Uterus (tissue), 4 donors: ENCODE data around the gene TLL1. TPM values are rescaled to one million over a fixed set of nuclear protein-coding genes. Genes with fewer than 3 reads are reported as not detected.

ENCODE experiments used
- DNase-seq, 2 donors: peaks; one replicate each; pipeline ENCODE4 v3.0.0-alpha.2; 2019 to 2020
- H3K27ac ChIP-seq, 2 donors: fragments of 200-600 bp; sonication (generic); 1 replicate in 1 of 2; 2 replicates in 1 of 2; pipeline ENCODE4 v1.5.1; 2016 to 2018
- H3K27me3 ChIP-seq, 2 donors: fragments of 200-600 bp; sonication (generic); one replicate each; pipeline ENCODE4 v1.5.1; 2018 to 2019; ENCODE audit warnings: control low read depth in 1 of 2
- H3K36me3 ChIP-seq, 2 donors: fragments of 200-600 bp; sonication (generic); one replicate each; pipeline ENCODE4 v1.5.1; 2019; ENCODE audit warnings: control low read depth in 1 of 2
- H3K4me1 ChIP-seq, 2 donors: fragments of 200-600 bp; sonication (generic); one replicate each; pipeline ENCODE4 v1.5.1; 2018 to 2019; ENCODE audit warnings: control low read depth in 1 of 2
- H3K4me3 ChIP-seq, 2 donors: fragments of 200-600 bp; sonication (generic); 1 replicate in 1 of 2; 2 replicates in 1 of 2; pipeline ENCODE4 v1.5.1; 2018 to 2019; ENCODE audit warnings: mild to moderate bottlenecking in 1 of 2
- H3K9me3 ChIP-seq, 2 donors: fragments of 200-600 bp; sonication (generic); one replicate each; pipeline ENCODE4 v1.5.1; 2019; ENCODE audit warnings: control low read depth in 1 of 2
- CTCF ChIP-seq, 4 experiments: fragments of 200-600 bp in 2 of 4; fragments of 450-650 bp in 2 of 4; sonication (generic) in 2 of 4; IDR thresholded peaks; one replicate each; pipeline ENCODE4 v1.5.1; 2016 to 2019; ENCODE audit warnings: antibody characterized with exemption in 4 of 4, mild to moderate bottlenecking in 2 of 4, moderate library complexity in 1 of 4
- POLR2A ChIP-seq, 2 donors: fragments of 450-650 bp; IDR thresholded peaks; one replicate each; pipeline ENCODE4 v1.6.1; 2016; ENCODE audit warnings: antibody characterized with exemption in 2 of 2, mild to moderate bottlenecking in 1 of 2, moderate library complexity in 1 of 2
- intact Hi-C: fragments of 100-400 bp; cut with DNase I; formaldehyde crosslinking; loops from one replicate; pipeline ENCODE4 v1.15.1; 2023; ENCODE audit warnings: low total_unique reads
- small RNA-seq: library from RNA; depleted of rRNA; stranded (forward); fragments of <200 nt; gene quantifications from one replicate; pipeline ENCODE3, GENCODE V24; 2016
- total RNA-seq, 4 donors: library from RNA; depleted of rRNA in 3 of 4; stranded (reverse); fragments of >200 nt in 3 of 4; gene quantifications; one replicate each; pipeline versions ENCODE4 v1.1.0 to v1.2.4, GENCODE V29; 2014 to 2023
- donor health status: DM: yes; HTN: yes; CAD: no.

Gene TLL1
- total RNA-seq, 4 donors from 2014 or later: 9.7 to 16.6 (median 13.8) TPM

- intact Hi-C loops: no loop called here
- TF ChIP-seq CTCF (IDR thresholded peaks at IDR 0.05) (no peak), POLR2A (IDR thresholded peaks at IDR 0.05) (no peak)
Observed at GRCh38 chr4:166134285-166134684, 261.2 kb downstream of the TLL1 start.

GRCh38 chr4:166140951-166141350 lies 267.9 kb downstream of the TLL1 start:
- TF ChIP-seq CTCF (IDR thresholded peaks at IDR 0.05) (no peak), POLR2A (IDR thresholded peaks at IDR 0.05) (no peak)

More at GRCh38 chr4:166134285-166134684, 261.2 kb downstream of the TLL1 start:
- H3K4me1 ChIP-seq: no peaks in the 10 kb centered on the region
- no peaks in the 10 kb centered on the region for H3K9me3 ChIP-seq
- H3K27me3 ChIP-seq: no peaks in the 10 kb centered on the region
- no peak for DNase-seq
- H3K27ac ChIP-seq: no peak overlapping the region
- H3K4me3 ChIP-seq: no peak overlapping the region
- H3K36me3 ChIP-seq: no peaks in the 10 kb centered on the region

GRCh38 chr4:166143227-166143626 lies 270.2 kb downstream of the TLL1 start:
- no peak for DNase-seq
- Histone ChIP-seq H3K4me1 (no peaks in the 10 kb centered on the region), H3K9me3 (no peaks in the 10 kb centered on the region), H3K27me3 (no peaks in the 10 kb centered on the region), H3K27ac (no peak overlapping the region), H3K36me3 (no peaks in the 10 kb centered on the region), H3K4me3 (no peak overlapping the region)
- intact Hi-C loops: no loop called here
- TF ChIP-seq POLR2A (IDR thresholded peaks at IDR 0.05) (no peak), CTCF (IDR thresholded peaks at IDR 0.05) (no peak)

More at GRCh38 chr4:166140951-166141350, 267.9 kb downstream of the TLL1 start:
- intact Hi-C loops: no loop called here
- no peak overlapping the region for H3K4me3 ChIP-seq
- H3K27me3 ChIP-seq: no peaks in the 10 kb centered on the region
- H3K4me1 ChIP-seq: no peaks in the 10 kb centered on the region
- H3K36me3 ChIP-seq: no peaks in the 10 kb centered on the region
- no peak overlapping the region for H3K27ac ChIP-seq
- no peak for DNase-seq
- H3K9me3 ChIP-seq: no peaks in the 10 kb centered on the region

GRCh38 chr4:166144607-166145006 lies 271.6 kb downstream of the TLL1 start:
- intact Hi-C loops: no loop called here
- Histone ChIP-seq H3K36me3 (no peaks in the 10 kb centered on the region), H3K9me3 (no peaks in the 10 kb centered on the region), H3K27me3 (no peaks in the 10 kb centered on the region), H3K27ac (no peak overlapping the region), H3K4me3 (no peak overlapping the region), H3K4me1 (no peaks in the 10 kb centered on the region)
- DNase-seq: no peak
- no peak for TF ChIP-seq CTCF (IDR thresholded peaks at IDR 0.05)
- no peak for TF ChIP-seq POLR2A (IDR thresholded peaks at IDR 0.05)

GRCh38 chr4:166146806-166147540 lies 273.9 kb downstream of the TLL1 start:
- Histone ChIP-seq H3K36me3 (no peaks in the 10 kb centered on the region), H3K4me1 (no peaks in the 10 kb centered on the region), H3K27me3 (no peaks in the 10 kb centered on the region), H3K4me3 (no peak overlapping the region), H3K9me3 (no peaks in the 10 kb centered on the region), H3K27ac (no peak overlapping the region)
- no peak for TF ChIP-seq CTCF (IDR thresholded peaks at IDR 0.05)
- no peak for TF ChIP-seq POLR2A (IDR thresholded peaks at IDR 0.05)
- DNase-seq: no peak
- intact Hi-C loops: no loop called here

Small RNA genes within 50 kb of the gene (small RNA-seq; reads per million reads assigned to genes)
- not detected for gene RNA5SP170
